Mesenchymal stem cell (in vitro differentiated cells and primary cell): ENCODE measurements around the gene KCNE4.
A peak's percentile ranks its signal among the peaks of the same experiment; 100 is the strongest.

Source experiments
- DNase-seq: peaks from one replicate; pipeline ENCODE4 v3.0.0-alpha.2; 2013
- H2AFZ ChIP-seq: one replicate; pipeline ENCODE4 v1.6.1; 2013; ENCODE audit warnings: low read depth, mild to moderate bottlenecking, control low read depth, inconsistent platforms, low read length, moderate library complexity
- H2AK5ac ChIP-seq: 2 replicates; pipeline ENCODE4 v1.6.1; 2013; ENCODE audit warnings: low read length, moderate library complexity, mild to moderate bottlenecking, inconsistent platforms; ENCODE audit not compliant: severe bottlenecking
- H2BK120ac ChIP-seq: one replicate; pipeline ENCODE4 v1.6.1; 2013; ENCODE audit warnings: low read depth, mild to moderate bottlenecking, inconsistent platforms, low read length, moderate library complexity
- H2BK12ac ChIP-seq, 2 experiments: one replicate each; pipeline ENCODE4 v1.6.1; 2013; ENCODE audit warnings: inconsistent platforms in 2 of 2, low read length in 2 of 2, mild to moderate bottlenecking in 2 of 2, moderate library complexity in 2 of 2, control low read depth in 1 of 2
- H2BK15ac ChIP-seq: one replicate; pipeline ENCODE4 v1.6.1; 2013; ENCODE audit warnings: mild to moderate bottlenecking, low read depth, inconsistent platforms; ENCODE audit not compliant: poor library complexity, severe bottlenecking
- H2BK5ac ChIP-seq: 2 replicates; pipeline ENCODE4 v1.6.1; 2013; ENCODE audit warnings: low read depth, mild to moderate bottlenecking, low read length, control low read depth, inconsistent platforms; ENCODE audit not compliant: poor library complexity, severe bottlenecking
- H3K14ac ChIP-seq, 2 experiments: one replicate each; pipeline ENCODE4 v1.6.1; 2013; ENCODE audit warnings: inconsistent platforms in 2 of 2, low read length in 2 of 2, control low read depth in 1 of 2, mild to moderate bottlenecking in 1 of 2, moderate library complexity in 1 of 2
- H3K18ac ChIP-seq, 2 experiments: one replicate each; pipeline ENCODE4 v1.6.1; 2013; ENCODE audit warnings: inconsistent platforms in 2 of 2, low read length in 2 of 2, control low read depth in 1 of 2, low read depth in 1 of 2, mild to moderate bottlenecking in 1 of 2
- H3K23ac ChIP-seq, 2 experiments: one replicate each; pipeline ENCODE4 v1.6.1; 2013; ENCODE audit warnings: inconsistent platforms in 2 of 2, low read length in 2 of 2, mild to moderate bottlenecking in 2 of 2, moderate library complexity in 2 of 2, control low read depth in 1 of 2
- H3K27ac ChIP-seq: 2 replicates; pipeline ENCODE4 v1.5.1; 2013; ENCODE audit warnings: mild to moderate bottlenecking, moderate library complexity, low read length, control low read depth, inconsistent platforms; ENCODE audit not compliant: poor library complexity, severe bottlenecking
- H3K27me3 ChIP-seq, 2 experiments: 2 replicates each; pipeline versions ENCODE4 v1.6.1 to v1.7.0; 2013; ENCODE audit warnings: low read length in 2 of 2, mild to moderate bottlenecking in 2 of 2, moderate library complexity in 2 of 2, control low read depth in 1 of 2, inconsistent platforms in 1 of 2; ENCODE audit not compliant: control insufficient read depth in 1 of 2, insufficient read depth in 1 of 2
- H3K36me3 ChIP-seq, 2 experiments: 2 replicates each; pipeline versions ENCODE4 v1.6.1 to v1.7.0; 2013; ENCODE audit warnings: low read length in 2 of 2, control low read depth in 1 of 2, inconsistent platforms in 1 of 2, low read depth in 1 of 2, mild to moderate bottlenecking in 1 of 2; ENCODE audit not compliant: insufficient read depth in 2 of 2, control insufficient read depth in 1 of 2
- H3K4ac ChIP-seq, 2 experiments: one replicate each; pipeline ENCODE4 v1.6.1; 2013; ENCODE audit warnings: inconsistent platforms in 2 of 2, low read length in 2 of 2, mild to moderate bottlenecking in 2 of 2, moderate library complexity in 2 of 2, control low read depth in 1 of 2, low read depth in 1 of 2
- H3K4me1 ChIP-seq: 2 replicates; pipeline ENCODE4 v1.6.1; 2013; ENCODE audit warnings: low read depth, low read length, control low read depth; ENCODE audit not compliant: control insufficient read depth, insufficient read depth
- H3K4me2 ChIP-seq: 2 replicates; pipeline ENCODE4 v1.6.1; 2013; ENCODE audit warnings: low read length, mild to moderate bottlenecking, inconsistent platforms; ENCODE audit not compliant: poor library complexity, severe bottlenecking
- H3K4me3 ChIP-seq, 2 experiments: 2 replicates each; pipeline versions ENCODE4 v1.5.1 to v1.7.0; 2013; ENCODE audit warnings: low read length in 2 of 2, mild to moderate bottlenecking in 2 of 2, control low read depth in 1 of 2, low read depth in 1 of 2; ENCODE audit not compliant: insufficient read depth in 1 of 2
- H3K79me1 ChIP-seq: replicated peaks from 2 replicates; pipeline ENCODE4 v1.6.1; 2013; ENCODE audit warnings: mild to moderate bottlenecking, control low read depth, low read length, inconsistent platforms; ENCODE audit not compliant: poor library complexity, severe bottlenecking
- H3K9ac ChIP-seq: 2 replicates; pipeline ENCODE4 v1.7.0; 2013; ENCODE audit warnings: mild to moderate bottlenecking, low read length, moderate library complexity
- H3K9me3 ChIP-seq: 2 replicates; pipeline ENCODE4 v1.7.0; 2013; ENCODE audit warnings: mild to moderate bottlenecking, low read length; ENCODE audit not compliant: control insufficient read depth
- H4K8ac ChIP-seq: one replicate; pipeline ENCODE4 v1.6.1; 2013; ENCODE audit warnings: inconsistent platforms, mild to moderate bottlenecking, low read length, moderate library complexity
- H4K91ac ChIP-seq: one replicate; pipeline ENCODE4 v1.6.1; 2013; ENCODE audit warnings: mild to moderate bottlenecking, low read length, inconsistent platforms
- WGBS: methylation state at CpG from one replicate; pipeline ENCODE4 v1.1.7; 2013; ENCODE audit warnings: mixed read lengths; 5-methylcytosine and 5-hydroxymethylcytosine counted together

Gene KCNE4

DNA sequence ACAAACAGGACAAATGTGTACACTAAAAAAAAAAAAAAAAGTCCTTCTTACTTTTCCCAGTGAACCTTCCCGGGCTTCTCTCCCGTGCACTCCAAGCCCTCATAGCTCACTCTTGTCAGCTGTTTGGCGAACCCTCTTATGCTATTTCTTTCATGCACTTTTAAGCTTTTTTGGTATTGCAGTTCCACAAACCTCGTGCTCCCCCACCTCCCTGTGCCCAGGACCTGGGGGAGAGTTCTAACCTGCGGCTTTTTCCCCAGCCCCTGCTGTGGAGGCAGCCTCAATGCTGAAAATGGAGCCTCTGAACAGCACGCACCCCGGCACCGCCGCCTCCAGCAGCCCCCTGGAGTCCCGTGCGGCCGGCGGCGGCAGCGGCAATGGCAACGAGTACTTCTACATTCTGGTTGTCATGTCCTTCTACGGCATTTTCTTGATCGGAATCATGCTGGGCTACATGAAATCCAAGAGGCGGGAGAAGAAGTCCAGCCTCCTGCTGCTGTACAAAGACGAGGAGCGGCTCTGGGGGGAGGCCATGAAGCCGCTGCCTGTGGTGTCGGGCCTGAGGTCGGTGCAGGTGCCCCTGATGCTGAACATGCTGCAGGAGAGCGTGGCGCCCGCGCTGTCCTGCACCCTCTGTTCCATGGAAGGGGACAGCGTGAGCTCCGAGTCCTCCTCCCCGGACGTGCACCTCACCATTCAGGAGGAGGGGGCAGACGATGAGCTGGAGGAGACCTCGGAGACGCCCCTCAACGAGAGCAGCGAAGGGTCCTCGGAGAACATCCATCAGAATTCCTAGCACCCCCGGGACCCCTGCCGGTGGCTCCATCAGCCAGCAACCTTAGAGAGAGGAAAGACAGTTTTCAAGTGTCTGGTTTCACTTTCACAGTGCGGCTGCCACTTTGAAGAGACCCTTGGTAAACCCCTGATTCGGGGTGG lies 826 bp downstream of the KCNE4 start:
- Histone ChIP-seq H2BK12ac (peak overlapping the region; percentile 72 to 99), H3K18ac (peak overlapping the region; percentile 7 to 95), H3K23ac (no peak overlapping the region), H2BK15ac (peak overlapping the region; percentile 29), H3K79me1 (no peaks in the 10 kb centered on the region), H3K9ac (peak overlapping the region; percentile 83), H3K9me3 (no peaks in the 10 kb centered on the region), H3K27me3 (no peaks in the 10 kb centered on the region), H3K36me3 (no peaks in the 10 kb centered on the region), H3K4ac (peak overlapping the region; percentile 0 to 93), H3K4me2 (no peak overlapping the region), H2BK120ac (peak overlapping the region; percentile 29), H3K27ac (no peak overlapping the region), H4K8ac (peak overlapping the region; percentile 22), H2AFZ (no peak overlapping the region), H2AK5ac (no peak overlapping the region), H3K4me1 (peaks cover 3% of the 10 kb centered on the region), H3K4me3 (peak overlapping the region in 1 of 2 experiments; percentile 85), H4K91ac (peak overlapping the region; percentile 52), H2BK5ac (no peak overlapping the region), H3K14ac (peak overlapping the region in 1 of 2 experiments; percentile 91)
- 86% methylated on average over 42 of the region's 42 CpGs for WGBS
- peak; percentile 47 for DNase-seq

DNA sequence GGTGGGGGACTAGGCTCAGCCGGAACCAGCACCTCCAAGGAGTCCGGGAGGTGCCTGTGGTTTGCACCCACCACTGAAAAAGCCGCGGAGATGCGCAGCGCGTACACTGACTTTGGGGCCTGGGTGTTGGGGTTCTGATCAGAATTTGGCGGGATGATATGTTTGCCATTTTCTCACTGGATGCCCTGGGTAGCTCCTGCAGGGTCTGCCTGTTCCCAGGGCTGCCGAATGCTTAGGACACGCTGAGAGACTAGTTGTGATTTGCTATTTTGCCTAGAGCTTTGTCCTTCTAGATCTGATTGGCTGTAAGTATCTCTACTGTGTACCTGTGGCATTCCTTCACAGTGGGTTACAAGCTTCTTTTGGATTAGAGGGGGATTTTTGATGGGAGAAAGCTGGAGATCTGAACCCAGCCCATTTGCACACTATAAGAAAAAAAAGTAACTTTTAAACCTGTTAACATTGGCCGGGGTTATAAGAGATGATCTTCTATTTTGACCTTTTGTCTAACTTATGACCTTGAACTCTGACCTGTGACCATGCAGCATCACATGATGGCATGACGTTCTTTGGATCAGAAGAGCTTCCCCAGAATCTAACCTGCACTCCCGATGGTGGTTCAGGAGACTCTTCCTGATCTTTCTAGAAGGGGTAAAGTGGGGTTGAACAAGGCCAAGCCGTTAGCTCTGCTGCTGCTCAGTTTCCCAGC lies 1.6 kb downstream of the KCNE4 start:
- Histone ChIP-seq H3K4me2 (no peak overlapping the region), H2BK5ac (no peak overlapping the region)

DNA sequence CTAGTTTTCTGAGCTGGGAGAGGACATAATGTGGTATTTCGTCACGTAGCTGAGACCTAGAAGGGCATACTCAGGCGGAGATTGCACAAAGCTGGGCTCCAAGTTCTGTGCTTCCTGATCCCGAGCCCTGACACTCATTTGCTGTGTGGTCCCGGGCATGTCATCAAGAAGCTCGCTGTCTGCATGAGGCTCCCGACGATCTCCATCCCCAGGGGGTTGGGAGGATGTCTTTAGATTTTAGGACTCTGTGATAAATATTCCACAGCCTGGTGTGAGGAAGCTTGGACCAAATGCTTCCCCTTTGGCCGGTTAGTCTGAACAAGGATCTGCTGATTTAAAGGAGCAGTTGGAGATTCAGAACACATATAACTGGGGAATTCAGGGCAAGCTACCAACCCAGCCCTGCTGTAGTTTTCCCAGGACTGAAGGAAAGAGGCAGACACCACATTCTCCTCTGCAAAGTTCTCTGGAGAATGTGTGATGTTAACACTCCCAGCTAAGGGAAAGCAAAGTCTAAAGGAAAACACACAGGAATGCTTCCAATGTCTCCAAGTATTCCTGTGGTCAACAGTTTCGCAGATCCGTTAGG lies 2.3 kb downstream of the KCNE4 start:
- Histone ChIP-seq H3K14ac (no peak overlapping the region), H2BK12ac (peak overlapping the region; percentile 0 to 70), H3K4ac (peak overlapping the region; percentile 53 to 87), H3K27me3 (no peaks in the 10 kb centered on the region), H4K91ac (peak overlapping the region; percentile 74), H3K9me3 (no peaks in the 10 kb centered on the region), H3K36me3 (no peaks in the 10 kb centered on the region), H3K27ac (peak overlapping the region; percentile 17), H3K23ac (peak overlapping the region in 1 of 2 experiments; percentile 47), H4K8ac (peak overlapping the region; percentile 79), H3K79me1 (no peaks in the 10 kb centered on the region), H3K4me1 (peaks cover 5% of the 10 kb centered on the region), H2BK120ac (peak overlapping the region; percentile 2), H3K4me3 (peak overlapping the region in 1 of 2 experiments; percentile 85), H2AFZ (no peak overlapping the region), H2BK15ac (no peak overlapping the region), H3K4me2 (no peak overlapping the region), H2BK5ac (no peak overlapping the region), H2AK5ac (no peak overlapping the region), H3K9ac (peak overlapping the region; percentile 83), H3K18ac (peak overlapping the region; percentile 72 to 82)
- DNase-seq = peak; percentile 87
- WGBS = 30% methylated on average over 9 of the region's 11 CpGs

More for the DNA sequence above, 1.6 kb downstream of the KCNE4 start:
- peak overlapping the region in 1 of 2 experiments; percentile 48 for H3K14ac ChIP-seq
- peak overlapping the region in 1 of 2 experiments; percentile 93 for H3K4ac ChIP-seq
- 90% methylated on average over 14 of the region's 14 CpGs for WGBS
- H4K91ac ChIP-seq = peak overlapping the region; percentile 3
- no peaks in the 10 kb centered on the region for H3K27me3 ChIP-seq
- H2BK12ac ChIP-seq = peak overlapping the region; percentile 72 to 96
- no peak overlapping the region for H2AFZ ChIP-seq
- H3K9me3 ChIP-seq = no peaks in the 10 kb centered on the region
- no peak overlapping the region for H2BK15ac ChIP-seq
- peak overlapping the region; percentile 82 to 95 for H3K18ac ChIP-seq
- peak overlapping the region in 1 of 2 experiments; percentile 85 for H3K4me3 ChIP-seq
- DNase-seq = peak; percentile 31
- H2BK120ac ChIP-seq = peak overlapping the region; percentile 2
- H3K4me1 ChIP-seq = peaks cover 3% of the 10 kb centered on the region
- H3K79me1 ChIP-seq = no peaks in the 10 kb centered on the region
- H3K9ac ChIP-seq = peak overlapping the region; percentile 83
- H3K27ac ChIP-seq = no peak overlapping the region
- peak overlapping the region in 1 of 2 experiments; percentile 61 for H3K23ac ChIP-seq
- H3K36me3 ChIP-seq = no peaks in the 10 kb centered on the region
- peak overlapping the region; percentile 34 for H2AK5ac ChIP-seq
- H4K8ac ChIP-seq = peak overlapping the region; percentile 2
